ENCODE results near the gene ARHGAP19. TPM values are rescaled to one million over a fixed set of nuclear protein-coding genes. Genes with fewer than 3 reads are reported as not detected.

ARHGAP19 gene
- total RNA-seq, 4 donors from 2014 or later = 7.0 to 11.0 (median 8.5) TPM

- DNase-seq = peak; percentile 91 to 93
- Histone ChIP-seq H3K36me3 (no peaks in the 10 kb centered on the region), H3K27me3 (no peaks in the 10 kb centered on the region), H3K4me3 (replicated peaks in 1 of 3) (peak within 1 kb of the TSS; percentile 64 to 93 (median 87)), H3K4me1 (peaks cover 13 to 17% of the 10 kb centered on the region in 2 donors), H3K9me3 (no peaks in the 10 kb centered on the region), H3K27ac (peak within 1 kb of the TSS; percentile 95 to 99 (median 97))
- intact Hi-C loops (cut with DNase I) = no loop called here
- 1% methylated on average over 31 to 49 of the region's 79 CpGs for WGBS, 2 donors
- TF ChIP-seq POLR2A (IDR thresholded peaks at IDR 0.05) (peak in 1 of 2 donors; percentile 89), CTCF (IDR thresholded peaks at IDR 0.05) (peak in 1 of 6 experiments; percentile 23)
These were observed 26.6 kb upstream of the ARHGAP19 start, which contains the start of gene FRAT1 for GRCh38 chr10:97318772-97319651. TSS of gene FRAT1 (plus strand) at chr10:97319271. CDS start at chr10:97319454, 183 bp downstream.

- intact Hi-C loops (cut with DNase I) = no loop called here
- no peaks in the 10 kb centered on the region for H3K9me3 ChIP-seq
- TF ChIP-seq POLR2A (IDR thresholded peaks at IDR 0.05) (no peak), CTCF (IDR thresholded peaks at IDR 0.05) (no peak)
- no peak overlapping the region for H3K4me3 ChIP-seq (replicated peaks in 1 of 3)
- H3K27me3 ChIP-seq = no peaks in the 10 kb centered on the region
- DNase-seq = no peak
- no peak overlapping the region for H3K27ac ChIP-seq
- peaks cover 0 to 3% of the 10 kb centered on the region in 2 donors for H3K4me1 ChIP-seq
- 62 to 73% methylated on average over 4 of the region's 4 CpGs for WGBS, 2 donors
- H3K36me3 ChIP-seq = no peaks in the 10 kb centered on the region
These were observed 22.2 kb upstream of the ARHGAP19 start for GRCh38 chr10:97314671-97315070.

GRCh38 chr10:97312897-97313296 lies 20.5 kb upstream of the ARHGAP19 start:
- Histone ChIP-seq H3K27ac (no peak overlapping the region), H3K27me3 (no peaks in the 10 kb centered on the region), H3K4me1 (no peaks in the 10 kb centered on the region), H3K4me3 (replicated peaks in 1 of 3) (no peak overlapping the region), H3K36me3 (no peaks in the 10 kb centered on the region), H3K9me3 (no peaks in the 10 kb centered on the region)
- WGBS, 2 donors = 84 to 91% methylated on average over 6 of the region's 6 CpGs
- DNase-seq = no peak
- intact Hi-C loops (cut with DNase I) = no loop called here
- no peak for TF ChIP-seq POLR2A (IDR thresholded peaks at IDR 0.05)
- TF ChIP-seq CTCF (IDR thresholded peaks at IDR 0.05) = no peak

GRCh38 chr10:97311111-97311626 lies 18.7 kb upstream of the ARHGAP19 start:
- 87 to 95% methylated on average over 4 of the region's 4 CpGs for WGBS, 2 donors
- no peaks in the 10 kb centered on the region for H3K9me3 ChIP-seq
- no peak overlapping the region for H3K4me3 ChIP-seq (replicated peaks in 1 of 3)
- intact Hi-C loops (cut with DNase I) = no loop called here
- H3K27ac ChIP-seq = no peak overlapping the region
- no peaks in the 10 kb centered on the region for H3K36me3 ChIP-seq
- DNase-seq = peak in 1 of 2 donors; percentile 14
- TF ChIP-seq POLR2A (IDR thresholded peaks at IDR 0.05) = no peak
- TF ChIP-seq CTCF (IDR thresholded peaks at IDR 0.05) = no peak
- no peaks in the 10 kb centered on the region for H3K27me3 ChIP-seq
- no peaks in the 10 kb centered on the region for H3K4me1 ChIP-seq

All from thyroid gland (tissue), 4 donors.